Suprapubic skin (tissue), 3 donors: ENCODE data around the gene NFIA.

Source experiments
- POLR2AphosphoS5 ChIP-seq, 3 donors: sonication (generic); formaldehyde crosslinking; IDR thresholded peaks; one replicate each; pipeline ENCODE4 v1.6.1; 2017; ENCODE audit warnings: antibody characterized with exemption in 3 of 3
- TF ChIP-seq, protein P1 (sequence below), 2 donors: fragments of 200-600 bp in 1 of 2; fragments of 450-650 bp in 1 of 2; sonication (generic) in 1 of 2; IDR thresholded peaks; one replicate each; pipeline ENCODE4 v1.5.1; 2016 to 2019; ENCODE audit warnings: antibody characterized with exemption in 2 of 2, mild to moderate bottlenecking in 1 of 2, moderate library complexity in 1 of 2

DNA sequence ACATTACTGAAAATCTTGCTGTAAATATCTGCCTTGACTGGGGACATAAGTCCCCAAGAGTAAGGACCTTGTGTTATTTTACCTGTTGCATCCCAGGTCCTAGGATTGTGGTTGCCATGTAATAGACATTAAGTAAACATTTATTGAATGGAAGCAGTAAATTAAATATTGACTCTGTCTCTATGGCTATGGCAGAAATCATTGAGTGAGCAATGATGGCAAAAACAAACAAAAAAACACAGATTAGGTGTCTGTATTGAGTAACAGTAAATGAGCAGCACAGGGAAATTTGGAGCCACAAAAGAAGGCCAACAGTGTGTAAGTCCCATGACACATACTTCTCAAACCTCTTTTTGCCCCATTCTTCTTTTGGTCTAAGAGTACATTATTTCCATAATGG is 240.4 kb downstream of the NFIA start:
- TF ChIP-seq, protein P1, sequence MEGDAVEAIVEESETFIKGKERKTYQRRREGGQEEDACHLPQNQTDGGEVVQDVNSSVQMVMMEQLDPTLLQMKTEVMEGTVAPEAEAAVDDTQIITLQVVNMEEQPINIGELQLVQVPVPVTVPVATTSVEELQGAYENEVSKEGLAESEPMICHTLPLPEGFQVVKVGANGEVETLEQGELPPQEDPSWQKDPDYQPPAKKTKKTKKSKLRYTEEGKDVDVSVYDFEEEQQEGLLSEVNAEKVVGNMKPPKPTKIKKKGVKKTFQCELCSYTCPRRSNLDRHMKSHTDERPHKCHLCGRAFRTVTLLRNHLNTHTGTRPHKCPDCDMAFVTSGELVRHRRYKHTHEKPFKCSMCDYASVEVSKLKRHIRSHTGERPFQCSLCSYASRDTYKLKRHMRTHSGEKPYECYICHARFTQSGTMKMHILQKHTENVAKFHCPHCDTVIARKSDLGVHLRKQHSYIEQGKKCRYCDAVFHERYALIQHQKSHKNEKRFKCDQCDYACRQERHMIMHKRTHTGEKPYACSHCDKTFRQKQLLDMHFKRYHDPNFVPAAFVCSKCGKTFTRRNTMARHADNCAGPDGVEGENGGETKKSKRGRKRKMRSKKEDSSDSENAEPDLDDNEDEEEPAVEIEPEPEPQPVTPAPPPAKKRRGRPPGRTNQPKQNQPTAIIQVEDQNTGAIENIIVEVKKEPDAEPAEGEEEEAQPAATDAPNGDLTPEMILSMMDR (IDR thresholded peaks at IDR 0.05): no peak
- TF ChIP-seq POLR2AphosphoS5 (IDR thresholded peaks at IDR 0.05): no peak
